B cell (primary cell): ENCODE results near the gene EML6. TPM values are rescaled to one million over a fixed set of nuclear protein-coding genes. Genes with fewer than 3 reads are reported as not detected.

Experiments used
- ATAC-seq: fragments of 200-7000 bp; cut with Tn5 transposase; one replicate; pipeline ENCODE4 v1.10.0; 2021; ENCODE audit warnings: low read depth, mild to moderate bottlenecking, moderate number of reproducible peaks, moderate library complexity
- CTCF ChIA-PET: fragments of 350-600 bp; sonication (Branson Sonifier 250); formaldehyde crosslinking; loops from one replicate; lab custom pipeline; 2021; ENCODE audit warnings: antibody characterized with exemption, inconsistent platforms; lab: Charles Lee
- POLR2A ChIA-PET: fragments of 350-600 bp; sonication (Branson Sonifier 250); formaldehyde crosslinking; loops from one replicate; lab custom pipeline; 2021; ENCODE audit warnings: antibody characterized with exemption; lab: Charles Lee
- DNase-seq: peaks from one replicate; pipeline ENCODE4 v3.0.0; 2013
- H2AFZ ChIP-seq: 2 replicates; pipeline ENCODE4 v1.6.1; 2012; ENCODE audit warnings: mild to moderate bottlenecking, low read depth, low read length; ENCODE audit not compliant: insufficient read depth, poor library complexity, severe bottlenecking
- H3K27ac ChIP-seq, 2 donors: 1 replicate in 1 of 2; 2 replicates in 1 of 2; pipeline ENCODE4 v1.5.1; 2012 to 2013; ENCODE audit warnings: low read length in 2 of 2, mild to moderate bottlenecking in 2 of 2, moderate library complexity in 1 of 2
- H3K27me3 ChIP-seq, 4 experiments: fragments of 200-600 bp in 1 of 4; sonication (generic) in 1 of 4; replicated peaks in 1 of 4; 1 replicate in 2 of 4; 2 replicates in 2 of 4; pipeline versions ENCODE4 v1.6.1 to v1.7.0; 2013 to 2016; ENCODE audit warnings: low read length in 3 of 4, mild to moderate bottlenecking in 2 of 4, mixed read lengths in 1 of 4, moderate library complexity in 1 of 4; ENCODE audit not compliant: insufficient read depth in 4 of 4, control insufficient read depth in 3 of 4; ENCODE audit errors: control extremely low read depth in 1 of 4
- H3K36me3 ChIP-seq, 2 experiments: replicated peaks in 1 of 2; 1 replicate in 1 of 2; 2 replicates in 1 of 2; pipeline versions ENCODE4 v1.6.1 to v1.7.1; 2013; ENCODE audit warnings: low read length in 1 of 2; ENCODE audit not compliant: insufficient read depth in 2 of 2, control insufficient read depth in 1 of 2; ENCODE audit errors: control extremely low read depth in 1 of 2, extremely low read depth in 1 of 2
- H3K4me1 ChIP-seq, 2 donors: fragments of 200-600 bp in 1 of 2; sonication (generic) in 1 of 2; 1 replicate in 1 of 2; 2 replicates in 1 of 2; pipeline versions ENCODE4 v1.5.1 to v1.6.1; 2013 to 2017; ENCODE audit warnings: low read length in 2 of 2; ENCODE audit not compliant: control insufficient read depth in 2 of 2, insufficient read depth in 2 of 2
- H3K4me2 ChIP-seq: replicated peaks from 2 replicates; pipeline ENCODE3; 2012; ENCODE audit warnings: mild to moderate bottlenecking, low read depth, low read length; ENCODE audit not compliant: poor library complexity, severe bottlenecking
- H3K4me3 ChIP-seq, 5 experiments: fragments of 200-600 bp in 1 of 5; sonication (generic) in 1 of 5; 1 replicate in 3 of 5; 2 replicates in 2 of 5; pipeline versions ENCODE4 v1.5.1 to v1.7.0; 2011 to 2016; ENCODE audit warnings: low read length in 4 of 5, mild to moderate bottlenecking in 4 of 5, low read depth in 2 of 5, control low read depth in 1 of 5, moderate library complexity in 1 of 5; ENCODE audit not compliant: insufficient read depth in 1 of 5; ENCODE audit errors: control extremely low read depth in 1 of 5, extremely low read depth in 1 of 5
- H3K79me2 ChIP-seq: fragments of 200-600 bp; sonication (generic); one replicate; pipeline ENCODE4 v1.6.0; 2016; ENCODE audit warnings: low read length; ENCODE audit not compliant: control insufficient read depth, insufficient read depth
- H3K9ac ChIP-seq: fragments of 200-600 bp; sonication (generic); 2 replicates; pipeline ENCODE4 v1.6.1; 2017; ENCODE audit warnings: mild to moderate bottlenecking, low read length, moderate library complexity
- H3K9me3 ChIP-seq, 3 donors: one replicate each; pipeline versions ENCODE4 v1.6.1 to v1.7.1; 2013; ENCODE audit warnings: low read length in 2 of 3; ENCODE audit not compliant: control insufficient read depth in 2 of 3, insufficient read depth in 1 of 3; ENCODE audit errors: control extremely low read depth in 1 of 3
- H4K20me1 ChIP-seq: 2 replicates; pipeline ENCODE4 v1.6.0; 2012; ENCODE audit warnings: mild to moderate bottlenecking, low read length; ENCODE audit not compliant: insufficient read depth, control insufficient read depth, poor library complexity, severe bottlenecking
- H3K27ac Mint-ChIP-seq: one replicate; pipeline ENCODE4 v1.8.0; 2021; ENCODE audit warnings: mixed read lengths
- H3K27me3 Mint-ChIP-seq: one replicate; pipeline ENCODE4 v1.8.0; 2021; ENCODE audit warnings: mixed read lengths
- H3K4me1 Mint-ChIP-seq: one replicate; pipeline ENCODE4 v1.8.0; 2021; ENCODE audit warnings: mixed read lengths
- H3K4me3 Mint-ChIP-seq: one replicate; pipeline ENCODE4 v1.8.0; 2021; ENCODE audit warnings: mixed read lengths
- H3K9me3 Mint-ChIP-seq: one replicate; pipeline ENCODE4 v1.8.0; 2022; ENCODE audit warnings: mixed read lengths; ENCODE audit not compliant: insufficient read depth
- EZH2 ChIP-seq: IDR thresholded peaks from 2 replicates; pipeline ENCODE4 v1.6.1; 2012; ENCODE audit warnings: borderline replicate concordance, low read depth, mild to moderate bottlenecking, moderate library complexity, low read length; ENCODE audit not compliant: insufficient read depth, poor library complexity, severe bottlenecking
- WGBS: methylation state at CpG from one replicate; pipeline ENCODE4 v1.1.5; 2013; ENCODE audit warnings: missing lambda C conversion rate; ENCODE audit not compliant: insufficient coverage; 5-methylcytosine and 5-hydroxymethylcytosine counted together
- intact Hi-C: fragments of 100-400 bp; cut with micrococcal nuclease; formaldehyde crosslinking; loops from one replicate; pipeline ENCODE4 v1.10.0; 2022
- polyA plus RNA-seq: library from polyadenylated mRNA; depleted of rRNA; stranded (reverse); fragments of >200 nt; gene quantifications from 2 replicates; pipeline ENCODE4 v1.2.3, GENCODE V29; 2012
- total RNA-seq, 2 donors: library from RNA; stranded (reverse); fragments of 120-200 nt in 1 of 2; gene quantifications; 1 replicate in 1 of 2; 2 replicates in 1 of 2; pipeline versions ENCODE4 v1.2.3 to v1.2.4, GENCODE V29; 2013 to 2022
- TF ChIP-seq, protein P1 (sequence below): fragments of 200-600 bp; IDR thresholded peaks from one replicate; pipeline ENCODE4 v1.8.0; 2022; ENCODE audit warnings: antibody characterized with exemption, mild to moderate bottlenecking

EML6 gene
- total and polyA plus RNA-seq, 2 donors (not counting 1 experiment from before 2014, with no cell fraction given): 42.5 to 53.7 TPM

DNA sequence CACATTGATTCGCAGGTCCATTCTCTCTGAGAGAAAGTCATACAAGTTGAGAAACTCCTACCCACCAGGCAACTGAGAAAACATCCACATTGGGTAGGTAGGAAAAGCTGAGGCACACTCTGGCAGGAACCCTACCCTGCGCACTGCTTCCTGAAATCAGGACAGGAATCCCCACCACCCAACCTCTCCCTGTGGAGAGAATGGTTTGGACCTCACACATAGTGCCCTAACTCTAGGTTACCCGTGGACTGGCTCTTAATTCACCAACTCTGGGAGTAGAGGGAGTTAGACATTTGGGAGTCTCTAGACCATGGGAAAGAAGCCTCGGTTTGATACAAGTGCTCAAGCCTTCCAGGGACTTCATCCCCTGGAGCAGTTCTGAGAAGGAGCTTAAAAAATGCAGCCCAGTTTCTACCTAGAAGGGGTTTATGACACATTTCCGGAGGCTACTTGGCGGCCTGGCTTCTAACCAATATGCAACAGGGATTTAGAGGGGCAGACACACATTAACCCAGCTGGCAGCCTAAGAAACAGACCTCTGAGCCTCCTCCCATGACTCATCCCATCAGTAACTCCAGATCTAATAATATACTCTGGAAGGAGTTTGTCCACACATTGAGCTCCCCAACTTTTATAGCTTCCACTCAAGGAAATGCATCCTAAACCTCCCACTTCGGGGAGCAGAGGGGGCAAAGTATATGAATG, 136.7 kb downstream of the EML6 start:
- ATAC-seq (no peak), DNase-seq (no peak)
- Histone ChIP-seq H3K36me3 (peaks cover 0 to 4% of the 10 kb centered on the region in 2 experiments), H2AFZ (no peak overlapping the region), H3K4me3 (no peak overlapping the region), H3K4me2 (no peak overlapping the region), H3K9me3 (no peaks in the 10 kb centered on the region), H3K9ac (no peak overlapping the region), H3K79me2 (no peaks in the 10 kb centered on the region), H3K27me3 (no peaks in the 10 kb centered on the region), H4K20me1 (no peaks in the 10 kb centered on the region), H3K27ac (no peak overlapping the region), H3K4me1 (no peaks in the 10 kb centered on the region)
- WGBS: 96% methylated on average over 3 of the region's 7 CpGs
- H3K4me1 Mint-ChIP-seq: no peaks in the 10 kb centered on the region
- no peak for TF ChIP-seq EZH2
- TF ChIP-seq, protein P1, sequence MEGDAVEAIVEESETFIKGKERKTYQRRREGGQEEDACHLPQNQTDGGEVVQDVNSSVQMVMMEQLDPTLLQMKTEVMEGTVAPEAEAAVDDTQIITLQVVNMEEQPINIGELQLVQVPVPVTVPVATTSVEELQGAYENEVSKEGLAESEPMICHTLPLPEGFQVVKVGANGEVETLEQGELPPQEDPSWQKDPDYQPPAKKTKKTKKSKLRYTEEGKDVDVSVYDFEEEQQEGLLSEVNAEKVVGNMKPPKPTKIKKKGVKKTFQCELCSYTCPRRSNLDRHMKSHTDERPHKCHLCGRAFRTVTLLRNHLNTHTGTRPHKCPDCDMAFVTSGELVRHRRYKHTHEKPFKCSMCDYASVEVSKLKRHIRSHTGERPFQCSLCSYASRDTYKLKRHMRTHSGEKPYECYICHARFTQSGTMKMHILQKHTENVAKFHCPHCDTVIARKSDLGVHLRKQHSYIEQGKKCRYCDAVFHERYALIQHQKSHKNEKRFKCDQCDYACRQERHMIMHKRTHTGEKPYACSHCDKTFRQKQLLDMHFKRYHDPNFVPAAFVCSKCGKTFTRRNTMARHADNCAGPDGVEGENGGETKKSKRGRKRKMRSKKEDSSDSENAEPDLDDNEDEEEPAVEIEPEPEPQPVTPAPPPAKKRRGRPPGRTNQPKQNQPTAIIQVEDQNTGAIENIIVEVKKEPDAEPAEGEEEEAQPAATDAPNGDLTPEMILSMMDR: no peak
- POLR2A ChIA-PET: no interaction called here
- H3K27me3 Mint-ChIP-seq: no peaks in the 10 kb centered on the region
- intact Hi-C loops: no loop called here
- no peak overlapping the region for H3K27ac Mint-ChIP-seq
- CTCF ChIA-PET: interaction anchor here (1.0 kb wide), 1 partner anchor 21 kb away, joined by 4 read pairs; no protein-coding TSS in a partner anchor
- no peak overlapping the region for H3K4me3 Mint-ChIP-seq
- no peaks in the 10 kb centered on the region for H3K9me3 Mint-ChIP-seq

DNA sequence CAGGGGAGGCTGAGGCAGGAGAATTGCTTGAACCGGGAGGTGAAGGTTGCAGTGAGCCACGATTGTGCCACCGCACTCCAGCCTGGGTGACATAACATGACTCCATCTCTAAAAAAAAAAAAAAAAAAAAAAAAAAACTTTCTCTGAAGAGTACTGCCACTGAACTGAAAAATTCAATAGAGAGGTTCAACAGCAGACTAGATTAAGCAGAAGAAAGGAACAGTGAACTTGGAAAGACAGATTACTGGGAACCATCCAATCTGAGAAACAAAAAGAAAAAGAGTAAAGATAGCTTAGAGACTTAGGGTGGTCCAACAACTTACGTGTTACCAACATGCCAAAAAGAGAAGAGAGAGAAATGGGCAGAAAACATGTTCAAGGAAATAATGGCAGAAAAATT, 138.8 kb downstream of the EML6 start:
- H3K4me3 ChIP-seq: no peak overlapping the region
- TF ChIP-seq, protein P1: no peak
- H3K27me3 ChIP-seq: no peaks in the 10 kb centered on the region
- Mint-ChIP-seq H3K9me3 (no peaks in the 10 kb centered on the region), H3K4me3 (no peak overlapping the region), H3K27ac (no peak overlapping the region), H3K27me3 (no peaks in the 10 kb centered on the region), H3K4me1 (peaks cover 8% of the 10 kb centered on the region)
- H3K9me3 ChIP-seq: no peaks in the 10 kb centered on the region
- ChIA-PET CTCF (interaction anchor here (0.7 kb wide), 1 partner anchor 1061 kb away, joined by 4 read pairs; no protein-coding TSS in a partner anchor), POLR2A (no interaction called here)
- no peak overlapping the region for H2AFZ ChIP-seq
- ATAC-seq (no peak), DNase-seq (no peak)
- H3K27ac ChIP-seq: no peak overlapping the region
- peaks cover 0 to 4% of the 10 kb centered on the region in 2 experiments for H3K36me3 ChIP-seq
- peaks cover 7% of the 10 kb centered on the region in 2 donors for H3K4me1 ChIP-seq
- H3K9ac ChIP-seq: no peak overlapping the region
- no peaks in the 10 kb centered on the region for H3K79me2 ChIP-seq
- no peaks in the 10 kb centered on the region for H4K20me1 ChIP-seq
- WGBS: 100% methylated on average over 1 of the region's 4 CpGs
- intact Hi-C loops: no loop called here
- H3K4me2 ChIP-seq: no peak overlapping the region
